Posterior vena cava (tissue), 2 donors: Measurements from ENCODE around the gene CCDC63. TPM values are rescaled to one million over a fixed set of nuclear protein-coding genes. Genes with fewer than 3 reads are reported as not detected.

Source experiments
- DNase-seq: peaks from one replicate; pipeline ENCODE4 v3.0.0-alpha.2; 2020; ENCODE audit warnings: low spot score
- intact Hi-C, 2 donors: fragments of 100-400 bp; cut with DNase I; formaldehyde crosslinking; loops; one replicate each; pipeline versions ENCODE4 v1.14.1 to v1.14.2; 2022 to 2023
- total RNA-seq, 2 donors: library from RNA; stranded (reverse); fragmentation: NEBNext Ultra II Directional; extraction: Animal tissue kit (Norgen Biotek cat#: 25700); gene quantifications; one replicate each; pipeline ENCODE4 v1.2.1, GENCODE V29; 2021
- donor health status: DM: yes; HTN: yes; CAD: no.
- donor health status: DM: yes; HTN: yes; CAD: no.

The CCDC63 gene
- total RNA-seq, 2 donors from 2014 or later = not detected

- intact Hi-C loops = loop anchor here in 1 of 2 donors (5.0 kb wide), 1 partner anchor 947 kb away; no protein-coding TSS in a partner anchor
- no peak for DNase-seq
Measured at GRCh38 chr12:110869026-110869425, 22.2 kb downstream of the CCDC63 start.

- intact Hi-C loops = loop anchor here in 1 of 2 donors (5.0 kb wide), 1 partner anchor 948 kb away; no protein-coding TSS in a partner anchor
- no peak for DNase-seq
Measured at GRCh38 chr12:110869803-110870202, 23.0 kb downstream of the CCDC63 start.

GRCh38 chr12:110872100-110872499, 25.3 kb downstream of the CCDC63 start:
- DNase-seq = no peak
- intact Hi-C loops = no loop called here

- no peak for DNase-seq
- intact Hi-C loops = no loop called here
Measured at GRCh38 chr12:110874351-110874750, 27.6 kb downstream of the CCDC63 start.

GRCh38 chr12:110874781-110875180, 28.0 kb downstream of the CCDC63 start:
- intact Hi-C loops = no loop called here
- DNase-seq = no peak

- intact Hi-C loops = loop anchor here in 1 of 2 donors (10.0 kb wide), 1 partner anchor 176 kb away; no protein-coding TSS in a partner anchor
- DNase-seq = no peak
Measured at GRCh38 chr12:110880651-110881050, 33.9 kb downstream of the CCDC63 start.

GRCh38 chr12:110883251-110883650, 36.5 kb downstream of the CCDC63 start:
- no peak for DNase-seq
- intact Hi-C loops = loop anchor here in 1 of 2 donors (10.0 kb wide), 1 partner anchor 178 kb away; no protein-coding TSS in a partner anchor

GRCh38 chr12:110885152-110885840, 38.5 kb downstream of the CCDC63 start:
- DNase-seq = no peak
- intact Hi-C loops = loop anchor here in 1 of 2 donors (10.0 kb wide), 1 partner anchor 180 kb away; no protein-coding TSS in a partner anchor

GRCh38 chr12:110888256-110888991, 41.6 kb downstream of the CCDC63 start:
- DNase-seq = no peak
- intact Hi-C loops = loop anchor here in 1 of 2 donors (10.0 kb wide), 1 partner anchor 184 kb away; no protein-coding TSS in a partner anchor

GRCh38 chr12:110889361-110889760, 42.6 kb downstream of the CCDC63 start:
- DNase-seq = no peak
- intact Hi-C loops = loop anchor here in 1 of 2 donors (10.0 kb wide), 1 partner anchor 185 kb away; no protein-coding TSS in a partner anchor

- intact Hi-C loops = no loop called here
- DNase-seq = no peak
Measured at GRCh38 chr12:110893956-110894355, 47.2 kb downstream of the CCDC63 start.

- intact Hi-C loops = no loop called here
- no peak for DNase-seq
Measured at GRCh38 chr12:110896559-110896958, 49.8 kb downstream of the CCDC63 start.

- intact Hi-C loops = no loop called here
- DNase-seq = no peak
Measured at GRCh38 chr12:110901401-110901800, 54.6 kb downstream of the CCDC63 start.

- intact Hi-C loops = no loop called here
- DNase-seq = no peak
Measured at GRCh38 chr12:110903511-110903910, 56.7 kb downstream of the CCDC63 start.

GRCh38 chr12:110906083-110906482, 59.3 kb downstream of the CCDC63 start:
- no peak for DNase-seq

GRCh38 chr12:110906516-110906915, 59.7 kb downstream of the CCDC63 start:
- intact Hi-C loops = no loop called here
- no peak for DNase-seq

More at GRCh38 chr12:110906083-110906482, 59.3 kb downstream of the CCDC63 start:
- intact Hi-C loops = no loop called here

GRCh38 chr12:110906985-110907384, 60.2 kb downstream of the CCDC63 start:
- intact Hi-C loops = no loop called here
- DNase-seq = no peak

- no peak for DNase-seq
- intact Hi-C loops = no loop called here
Measured at GRCh38 chr12:110907583-110907982, 60.8 kb downstream of the CCDC63 start.

- intact Hi-C loops = no loop called here
- no peak for DNase-seq
Measured at GRCh38 chr12:110908377-110909152, 61.8 kb downstream of the CCDC63 start.
